Astrocyte (in vitro differentiated cells and primary cell): ENCODE data around the gene PNPT1.

ENCODE experiments used
- CTCF ChIP-seq: IDR thresholded peaks from 2 replicates; pipeline ENCODE4 v1.5.1; 2011; ENCODE audit warnings: low read depth, mild to moderate bottlenecking, inconsistent platforms, low read length, moderate library complexity; ENCODE audit not compliant: insufficient read depth
- EZH2 ChIP-seq: IDR thresholded peaks from 2 replicates; pipeline ENCODE4 v1.6.1; 2012; ENCODE audit warnings: mild to moderate bottlenecking, low read length, inconsistent platforms; ENCODE audit not compliant: insufficient read depth

DNA sequence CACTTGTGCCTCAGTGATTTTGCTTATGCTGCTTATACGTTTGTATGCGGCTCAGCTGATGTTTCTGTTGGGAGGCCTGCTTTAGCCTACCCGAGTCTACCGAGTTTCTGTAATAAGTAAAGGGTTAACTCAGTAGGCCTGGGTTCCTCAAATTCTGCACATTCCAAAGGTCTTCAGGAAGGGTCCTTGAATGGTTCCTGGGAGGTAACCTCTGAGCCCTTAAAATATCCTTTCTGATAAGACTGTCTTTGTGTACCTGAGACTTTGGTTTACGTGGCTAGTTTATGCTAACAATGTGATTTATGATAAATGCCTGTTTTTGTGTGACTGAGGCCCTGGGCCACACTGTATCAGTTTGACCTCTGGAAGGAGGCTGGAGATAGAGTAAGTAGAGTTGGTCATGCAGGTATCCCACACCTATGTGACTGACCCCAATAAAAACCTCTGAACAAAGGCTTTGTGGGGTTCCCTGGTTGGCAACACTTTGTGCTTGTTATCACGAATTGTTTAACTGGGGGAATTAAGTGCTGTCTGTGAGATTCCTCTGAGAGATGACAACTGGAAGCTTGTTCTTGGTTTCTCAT is 18.9 kb upstream of the PNPT1 start:
- TF ChIP-seq CTCF (no peak), EZH2 (no peak)
